BLaER1 (cell line): ENCODE results near the gene CLCF1.
A peak's percentile ranks its signal among the peaks of the same experiment; 100 is the strongest.
"Not testable (repeated sequence)": the region's sequence is repeated elsewhere in the genome, so short reads cannot be mapped to it uniquely, and the experiment has no call there.

ENCODE experiments used
- H3K27ac ChIP-seq: shearing (Covaris generic); formaldehyde crosslinking; 2 replicates; pipeline ENCODE4 v1.8.1; 2022
- H3K27me3 ChIP-seq: shearing (Covaris generic); formaldehyde crosslinking; 2 replicates; pipeline ENCODE4 v1.8.1; 2022
- H3K36me3 ChIP-seq: shearing (Covaris generic); formaldehyde crosslinking; 2 replicates; pipeline ENCODE4 v1.8.1; 2022
- H3K4me1 ChIP-seq: shearing (Covaris generic); formaldehyde crosslinking; 2 replicates; pipeline ENCODE4 v1.8.1; 2022
- H3K4me2 ChIP-seq: shearing (Covaris generic); formaldehyde crosslinking; 2 replicates; pipeline ENCODE4 v1.8.1; 2022
- H3K4me3 ChIP-seq: shearing (Covaris generic); formaldehyde crosslinking; 2 replicates; pipeline ENCODE4 v1.8.1; 2022
- H3K9ac ChIP-seq: shearing (Covaris generic); formaldehyde crosslinking; 2 replicates; pipeline ENCODE4 v1.8.1; 2022
- H3K9me3 ChIP-seq: shearing (Covaris generic); formaldehyde crosslinking; 2 replicates; pipeline ENCODE4 v1.8.1; 2022
- H4K20me1 ChIP-seq: shearing (Covaris generic); formaldehyde crosslinking; 2 replicates; pipeline ENCODE4 v1.8.1; 2022
- Cebpa-rat ChIP-seq: shearing (Covaris generic); IDR thresholded peaks from 2 replicates; pipeline ENCODE4 v1.8.1; 2022

The CLCF1 gene

DNA sequence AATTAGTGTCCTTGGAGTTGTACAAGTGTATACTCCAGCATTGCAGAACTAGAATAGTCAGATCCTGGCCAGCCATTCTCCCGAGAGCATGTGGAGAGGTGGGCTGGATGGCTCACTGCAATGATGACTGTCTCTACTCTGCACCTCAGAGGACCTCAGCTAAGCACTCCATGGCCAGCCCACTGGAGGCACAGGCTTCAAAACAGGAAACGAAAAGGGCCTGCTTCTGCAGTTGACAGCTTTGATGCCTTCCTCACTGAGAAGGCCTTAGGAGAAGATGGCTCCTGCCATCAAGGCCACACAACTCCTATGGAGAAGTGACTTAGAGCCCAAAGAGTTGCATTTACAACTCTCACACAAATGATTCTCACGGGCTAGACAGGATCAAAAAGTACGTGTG, 29.1 kb downstream of the CLCF1 start:
- peaks cover 30% of the 10 kb centered on the region for H3K4me1 ChIP-seq
- peaks cover 11% of the 10 kb centered on the region for H3K9me3 ChIP-seq
- no peaks in the 10 kb centered on the region for H3K36me3 ChIP-seq
- H3K4me3 ChIP-seq: no peak overlapping the region
- H3K4me2 ChIP-seq: peak overlapping the region; percentile 34
- no peaks in the 10 kb centered on the region for H3K27me3 ChIP-seq
- no peak overlapping the region for H3K9ac ChIP-seq
- H4K20me1 ChIP-seq: no peaks in the 10 kb centered on the region
- no peak for TF ChIP-seq Cebpa-rat
- no peak overlapping the region for H3K27ac ChIP-seq

DNA sequence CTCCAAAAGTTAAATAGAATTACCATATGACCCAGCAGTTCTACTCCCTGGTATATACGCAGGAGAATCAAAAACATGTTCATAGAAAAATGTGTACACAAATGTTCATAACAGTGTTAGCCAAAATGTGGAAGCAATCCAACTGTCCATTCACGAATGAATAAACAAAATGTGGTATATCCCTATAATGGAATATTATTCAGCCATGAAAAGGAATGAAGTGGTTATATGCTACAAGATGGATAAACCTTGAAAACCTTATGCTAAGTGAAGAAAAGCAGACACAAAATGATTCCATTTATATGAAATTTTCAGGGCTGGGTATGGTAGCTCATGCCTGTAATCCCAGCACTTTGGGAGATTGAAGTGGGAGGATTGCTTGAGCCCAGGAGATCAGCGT, 36.1 kb downstream of the CLCF1 start:
- Histone ChIP-seq H3K9me3 (peaks cover 7% of the 10 kb centered on the region), H3K27me3 (no peaks in the 10 kb centered on the region), H4K20me1 (no peaks in the 10 kb centered on the region), H3K4me1 (no peaks in the 10 kb centered on the region), H3K9ac (no peak overlapping the region), H3K27ac (no peak overlapping the region), H3K36me3 (no peaks in the 10 kb centered on the region; the same call in 1 of the 2 replicates), H3K4me2 (no peak overlapping the region), H3K4me3 (no peak overlapping the region)
- TF ChIP-seq Cebpa-rat: no peak

DNA sequence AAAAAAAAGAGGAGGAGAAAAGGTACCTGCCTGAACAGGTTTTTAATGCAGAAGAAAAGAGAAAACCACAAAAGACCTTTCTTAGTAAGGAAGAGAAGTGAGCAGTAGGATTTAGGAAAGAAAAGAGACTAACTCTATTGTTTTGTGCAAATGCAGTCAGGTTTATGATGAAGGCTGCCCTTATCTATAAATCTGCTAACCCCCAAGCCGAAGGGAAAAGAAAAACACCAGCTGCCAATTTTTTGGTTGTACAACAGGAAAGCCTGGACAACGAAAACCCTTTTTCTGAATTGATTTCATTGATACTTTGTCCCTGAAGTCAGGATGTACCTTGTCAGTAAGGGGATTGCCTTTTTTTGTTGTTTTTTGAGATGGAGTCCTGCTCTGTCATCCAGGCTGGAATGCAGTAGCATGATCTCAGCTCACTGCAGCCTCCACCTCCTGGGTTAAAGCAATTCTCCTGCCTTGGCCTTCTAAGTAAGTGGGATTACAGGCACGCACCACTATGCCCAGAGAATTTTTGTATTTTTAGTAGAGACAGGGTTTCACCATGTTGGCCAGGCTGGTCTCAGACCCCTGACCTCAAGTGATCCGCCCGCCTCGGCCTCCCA, 41.2 kb downstream of the CLCF1 start:
- no peak for TF ChIP-seq Cebpa-rat
- no peaks in the 10 kb centered on the region; the same call in 1 of the 2 replicates for H3K36me3 ChIP-seq
- no peak overlapping the region for H3K4me3 ChIP-seq

DNA sequence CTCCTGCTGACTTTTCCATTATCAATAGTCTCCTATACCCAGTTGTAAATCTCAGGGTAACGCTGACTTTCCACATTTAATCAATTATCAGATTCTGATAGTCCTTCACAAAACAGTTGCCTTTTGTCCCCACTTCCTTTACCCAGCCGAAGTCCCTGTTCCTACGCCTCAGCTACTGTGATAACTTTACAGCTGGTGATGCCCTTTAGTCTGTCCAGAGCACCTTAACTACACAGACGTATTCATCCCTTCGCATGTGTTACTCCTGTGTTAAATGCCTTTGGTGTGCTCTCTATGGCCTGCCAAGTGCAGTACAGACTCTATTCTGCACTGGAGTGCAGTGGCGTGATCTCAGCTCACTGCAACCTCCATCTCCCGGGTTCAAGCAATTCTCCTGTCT, 49.9 kb downstream of the CLCF1 start:
- no peak for TF ChIP-seq Cebpa-rat
- peaks cover 9% of the 10 kb centered on the region for H3K4me1 ChIP-seq

More for the DNA sequence above, 41.2 kb downstream of the CLCF1 start:
- Histone ChIP-seq H3K4me2 (no peak overlapping the region), H3K9ac (no peak overlapping the region), H3K9me3 (no peaks in the 10 kb centered on the region), H3K27me3 (no peaks in the 10 kb centered on the region), H3K4me1 (no peaks in the 10 kb centered on the region), H4K20me1 (no peaks in the 10 kb centered on the region), H3K27ac (no peak overlapping the region)

DNA sequence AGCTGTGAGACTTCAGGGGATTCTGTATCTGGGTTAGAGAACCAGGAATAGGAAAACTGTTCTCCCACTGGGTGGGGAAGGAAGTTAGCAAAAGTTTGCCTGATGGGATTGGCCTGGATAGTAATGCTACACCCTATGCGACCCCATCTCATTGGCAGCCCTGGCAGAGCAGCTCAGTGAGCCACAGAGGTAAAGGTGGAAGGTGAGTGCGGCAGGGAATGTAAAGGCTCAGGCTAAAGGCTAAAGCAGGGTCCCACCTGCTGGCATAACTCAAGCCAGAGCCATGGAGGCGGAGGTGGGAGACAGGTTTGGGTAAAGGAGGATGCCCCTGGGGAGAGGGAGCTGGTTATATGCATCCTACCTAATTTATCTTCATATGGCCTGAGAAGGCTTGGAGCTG, 51.3 kb downstream of the CLCF1 start:
- H3K9ac ChIP-seq: no peak overlapping the region
- peaks cover 15% of the 10 kb centered on the region for H3K4me1 ChIP-seq
- H3K27me3 ChIP-seq: no peaks in the 10 kb centered on the region
- no peak overlapping the region for H3K27ac ChIP-seq
- H3K36me3 ChIP-seq: no peaks in the 10 kb centered on the region
- H3K4me3 ChIP-seq: no peak overlapping the region
- no peaks in the 10 kb centered on the region for H3K9me3 ChIP-seq
- no peaks in the 10 kb centered on the region for H4K20me1 ChIP-seq
- TF ChIP-seq Cebpa-rat: no peak
- no peak overlapping the region for H3K4me2 ChIP-seq

More for the DNA sequence above, 49.9 kb downstream of the CLCF1 start:
- Histone ChIP-seq H3K9me3 (no peaks in the 10 kb centered on the region), H3K27ac (no peak overlapping the region), H3K4me2 (no peak overlapping the region), H3K9ac (no peak overlapping the region), H3K27me3 (no peaks in the 10 kb centered on the region), H3K4me3 (no peak overlapping the region), H4K20me1 (no peaks in the 10 kb centered on the region), H3K36me3 (no peaks in the 10 kb centered on the region)

DNA sequence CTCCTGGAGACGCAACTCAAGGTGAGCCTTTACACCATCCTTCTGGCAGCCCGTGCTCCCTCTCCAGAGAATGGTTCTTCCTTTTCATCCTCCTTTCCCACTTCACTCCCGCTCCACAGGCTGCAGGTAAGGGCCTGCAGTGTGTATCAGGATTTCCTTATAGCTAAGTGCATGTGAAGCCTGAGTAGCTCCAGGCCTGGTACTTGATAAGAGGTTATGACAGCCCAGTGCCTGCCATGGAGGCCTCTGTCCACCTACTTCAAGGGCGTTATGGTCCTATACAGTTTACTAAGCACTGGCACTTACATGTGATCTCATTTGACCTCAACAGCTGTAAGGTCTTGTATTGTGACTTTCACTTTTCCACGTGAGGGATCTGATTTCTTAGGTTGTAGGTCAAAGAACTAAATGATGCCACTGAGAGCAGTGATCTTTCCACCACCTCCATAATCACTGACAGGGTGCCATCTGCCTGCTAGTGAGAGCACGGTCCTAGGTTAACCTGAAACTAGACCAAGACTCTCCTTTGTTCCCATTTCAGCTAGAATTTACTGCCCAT, 52.0 kb downstream of the CLCF1 start:
- Histone ChIP-seq H3K27ac (no peak overlapping the region), H4K20me1 (no peaks in the 10 kb centered on the region), H3K36me3 (no peaks in the 10 kb centered on the region), H3K27me3 (no peaks in the 10 kb centered on the region), H3K4me1 (peaks cover 18% of the 10 kb centered on the region), H3K4me3 (no peak overlapping the region), H3K9ac (no peak overlapping the region), H3K9me3 (no peaks in the 10 kb centered on the region), H3K4me2 (no peak overlapping the region)
- no peak for TF ChIP-seq Cebpa-rat

DNA sequence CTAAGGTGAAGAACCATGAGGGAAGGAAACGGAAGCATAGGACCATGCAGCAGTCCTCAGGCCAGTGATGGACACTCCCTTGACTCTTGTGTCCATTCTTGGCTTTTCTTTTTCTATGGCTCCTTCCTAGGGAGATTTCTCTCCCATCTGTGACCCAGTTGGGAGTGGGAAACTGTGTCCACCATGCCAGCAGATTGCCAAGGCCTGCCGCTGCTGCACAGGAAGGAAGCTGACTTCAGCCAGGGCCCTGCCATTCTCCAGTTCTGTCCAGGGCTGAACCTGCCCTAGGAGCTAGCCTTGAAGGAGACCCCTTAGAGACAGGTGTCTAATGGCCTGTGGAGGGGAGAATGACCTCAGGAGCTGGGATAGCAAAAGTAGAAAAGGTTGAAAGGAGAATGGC, 52.7 kb downstream of the CLCF1 start:
- TF ChIP-seq Cebpa-rat: no peak
- Histone ChIP-seq H3K4me3 (no peak overlapping the region), H3K27ac (no peak overlapping the region), H3K9me3 (no peaks in the 10 kb centered on the region), H4K20me1 (no peaks in the 10 kb centered on the region), H3K4me2 (no peak overlapping the region), H3K27me3 (no peaks in the 10 kb centered on the region), H3K9ac (no peak overlapping the region), H3K36me3 (no peaks in the 10 kb centered on the region), H3K4me1 (peaks cover 22% of the 10 kb centered on the region)

DNA sequence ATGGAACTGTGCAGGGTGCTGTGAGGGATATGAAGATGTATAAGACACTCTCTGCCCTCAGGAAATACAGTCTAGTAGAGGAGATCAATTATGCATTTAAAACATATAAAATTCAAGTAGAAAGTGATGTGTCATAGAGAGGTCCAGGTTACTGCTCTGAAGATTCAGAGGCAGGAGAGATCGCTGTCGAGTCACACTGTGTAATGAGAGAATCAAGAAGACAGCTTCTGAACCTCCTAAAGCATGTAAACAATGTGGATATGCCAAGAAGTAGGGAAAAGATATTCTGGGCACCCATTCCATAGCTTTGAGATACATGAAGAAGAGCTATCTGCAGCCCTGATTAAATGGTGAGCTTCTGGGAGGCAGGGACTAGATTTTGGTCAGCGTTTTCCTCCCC, 53.4 kb downstream of the CLCF1 start:
- Histone ChIP-seq H3K4me2 (no peak overlapping the region), H4K20me1 (no peaks in the 10 kb centered on the region), H3K9me3 (no peaks in the 10 kb centered on the region), H3K27me3 (no peaks in the 10 kb centered on the region), H3K4me1 (peaks cover 22% of the 10 kb centered on the region), H3K27ac (no peak overlapping the region), H3K9ac (no peak overlapping the region), H3K4me3 (no peak overlapping the region), H3K36me3 (no peaks in the 10 kb centered on the region)
- no peak for TF ChIP-seq Cebpa-rat

DNA sequence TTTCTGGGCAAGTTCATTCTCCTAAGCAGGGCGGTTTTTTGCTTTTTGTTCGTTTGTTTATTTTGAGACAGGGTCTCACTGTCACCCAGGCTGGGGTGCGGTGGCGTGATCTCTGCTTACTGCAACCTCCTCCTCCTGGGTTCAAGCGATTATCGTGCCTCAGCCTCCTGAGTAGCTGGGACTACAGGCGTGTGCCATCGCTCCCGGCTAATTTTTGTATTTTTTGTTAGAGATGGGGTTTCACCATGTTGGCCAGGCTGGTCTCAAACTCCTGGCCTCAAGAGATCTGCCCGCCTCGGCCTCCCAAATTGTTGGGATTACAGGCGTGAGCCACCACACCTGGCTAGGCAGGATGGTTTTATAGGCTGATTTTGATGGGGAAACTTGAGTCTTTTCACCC, 54.5 kb downstream of the CLCF1 start:
- not testable (repeated sequence) for H3K27ac ChIP-seq, H3K27me3 ChIP-seq, H4K20me1 ChIP-seq, H3K9me3 ChIP-seq, H3K36me3 ChIP-seq, H3K9ac ChIP-seq
- H3K4me3 ChIP-seq: peak overlapping the region; percentile 76
- H3K4me1 ChIP-seq: peaks cover 22% of the 10 kb centered on the region
- H3K4me2 ChIP-seq: peak overlapping the region; percentile 93

DNA sequence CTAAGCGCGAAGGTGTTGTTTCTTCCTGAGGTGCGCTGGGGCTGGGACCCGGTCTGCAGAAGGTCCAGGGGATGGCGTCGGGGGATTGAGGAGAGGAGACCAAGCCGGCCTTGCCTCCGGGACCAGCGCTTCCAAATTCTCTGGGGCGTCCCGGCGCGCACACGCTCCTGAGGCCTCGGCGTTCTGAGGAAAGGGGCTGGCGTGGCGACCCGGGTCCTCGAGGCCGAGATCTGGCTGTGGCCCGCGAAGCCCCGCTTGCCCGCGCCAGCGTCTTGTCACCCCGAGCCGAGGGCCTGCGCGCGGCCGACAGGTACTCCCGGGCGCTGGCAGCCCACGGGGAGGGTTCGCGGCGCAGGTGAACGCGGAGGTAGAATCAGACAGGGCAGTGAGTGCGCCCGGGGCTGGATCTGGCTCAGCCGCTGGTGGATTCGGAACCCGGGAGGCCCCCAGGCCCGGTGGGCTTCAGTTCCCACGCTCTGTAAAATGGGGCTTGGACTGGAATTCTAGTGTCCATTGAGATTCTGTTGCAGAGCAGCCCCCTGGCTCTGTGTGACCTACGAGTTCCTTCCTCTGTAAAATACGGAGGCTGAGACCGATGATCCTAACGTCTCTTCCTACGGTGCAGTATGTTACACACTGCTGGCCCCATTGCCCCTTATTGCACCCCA, 55.4 kb downstream of the CLCF1 start:
- no peaks in the 10 kb centered on the region for H3K27me3 ChIP-seq
- no peak overlapping the region for H3K27ac ChIP-seq
- peak overlapping the region; percentile 80 for H3K9ac ChIP-seq
- no peak for TF ChIP-seq Cebpa-rat
- no peaks in the 10 kb centered on the region for H4K20me1 ChIP-seq
- H3K4me2 ChIP-seq: peak overlapping the region; percentile 93
- peak overlapping the region; percentile 76 for H3K4me3 ChIP-seq
- no peaks in the 10 kb centered on the region for H3K9me3 ChIP-seq
- no peaks in the 10 kb centered on the region for H3K36me3 ChIP-seq
- peaks cover 24% of the 10 kb centered on the region for H3K4me1 ChIP-seq
